Fibroblast of pulmonary artery (primary cell): ENCODE measurements around the gene DPH6.

Source experiments
- DNase-seq: peaks from one replicate; pipeline ENCODE4 v3.0.0-alpha.2; 2010; ENCODE audit warnings: low read depth
- H3K4me3 ChIP-seq: replicated peaks from 2 replicates; pipeline ENCODE4 v1.5.1; 2011; ENCODE audit warnings: low read depth, mild to moderate bottlenecking, control low read depth, low read length, moderate library complexity
- TF ChIP-seq, protein P1 (sequence below): IDR thresholded peaks from 2 replicates; pipeline ENCODE4 v1.5.1; 2011; ENCODE audit warnings: mild to moderate bottlenecking, control low read depth, low read length, inconsistent platforms; ENCODE audit errors: missing control alignments

Gene DPH6

DNA sequence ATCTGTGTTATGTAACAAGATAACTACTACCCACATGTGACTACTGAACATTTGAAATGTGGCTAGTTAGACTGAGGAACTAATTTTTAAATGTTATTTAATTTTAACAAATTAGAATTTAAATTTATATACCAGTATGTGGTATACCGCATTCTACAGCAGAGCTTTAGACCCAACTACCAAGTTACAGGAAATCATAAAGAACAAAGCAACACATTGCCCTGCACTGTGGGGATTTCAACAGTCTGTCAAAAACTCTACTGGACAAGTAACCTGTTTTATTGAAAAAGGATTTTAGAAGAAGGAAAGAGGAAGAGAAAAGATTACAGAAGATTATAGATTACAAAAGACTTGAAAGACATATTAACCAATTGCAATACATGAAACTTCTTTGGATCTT is 64.9 kb downstream of the DPH6 start:
- H3K4me3 ChIP-seq: no peak overlapping the region
- no peak for DNase-seq
- TF ChIP-seq, protein P1, sequence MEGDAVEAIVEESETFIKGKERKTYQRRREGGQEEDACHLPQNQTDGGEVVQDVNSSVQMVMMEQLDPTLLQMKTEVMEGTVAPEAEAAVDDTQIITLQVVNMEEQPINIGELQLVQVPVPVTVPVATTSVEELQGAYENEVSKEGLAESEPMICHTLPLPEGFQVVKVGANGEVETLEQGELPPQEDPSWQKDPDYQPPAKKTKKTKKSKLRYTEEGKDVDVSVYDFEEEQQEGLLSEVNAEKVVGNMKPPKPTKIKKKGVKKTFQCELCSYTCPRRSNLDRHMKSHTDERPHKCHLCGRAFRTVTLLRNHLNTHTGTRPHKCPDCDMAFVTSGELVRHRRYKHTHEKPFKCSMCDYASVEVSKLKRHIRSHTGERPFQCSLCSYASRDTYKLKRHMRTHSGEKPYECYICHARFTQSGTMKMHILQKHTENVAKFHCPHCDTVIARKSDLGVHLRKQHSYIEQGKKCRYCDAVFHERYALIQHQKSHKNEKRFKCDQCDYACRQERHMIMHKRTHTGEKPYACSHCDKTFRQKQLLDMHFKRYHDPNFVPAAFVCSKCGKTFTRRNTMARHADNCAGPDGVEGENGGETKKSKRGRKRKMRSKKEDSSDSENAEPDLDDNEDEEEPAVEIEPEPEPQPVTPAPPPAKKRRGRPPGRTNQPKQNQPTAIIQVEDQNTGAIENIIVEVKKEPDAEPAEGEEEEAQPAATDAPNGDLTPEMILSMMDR: no peak

DNA sequence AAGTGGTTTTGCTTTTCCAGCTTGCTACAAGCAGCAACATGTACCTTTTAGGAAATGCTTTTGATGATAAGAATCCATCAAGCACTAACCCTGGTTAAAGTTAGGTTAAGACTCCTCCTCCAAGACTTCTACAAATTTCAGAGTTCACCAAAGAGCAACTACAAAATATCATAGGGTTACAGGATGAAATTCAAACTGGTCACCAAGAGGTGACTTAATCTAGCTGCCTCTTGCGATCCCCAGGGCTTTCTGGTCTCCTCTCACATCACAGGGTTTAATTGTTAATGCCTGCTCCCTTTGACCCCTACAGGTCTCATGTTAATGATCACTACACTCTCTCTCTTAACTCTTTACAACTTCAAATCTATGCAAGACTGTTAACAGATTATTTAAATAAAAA is 66.5 kb downstream of the DPH6 start:
- H3K4me3 ChIP-seq: no peak overlapping the region
- no peak for DNase-seq
- TF ChIP-seq, protein P1: no peak

DNA sequence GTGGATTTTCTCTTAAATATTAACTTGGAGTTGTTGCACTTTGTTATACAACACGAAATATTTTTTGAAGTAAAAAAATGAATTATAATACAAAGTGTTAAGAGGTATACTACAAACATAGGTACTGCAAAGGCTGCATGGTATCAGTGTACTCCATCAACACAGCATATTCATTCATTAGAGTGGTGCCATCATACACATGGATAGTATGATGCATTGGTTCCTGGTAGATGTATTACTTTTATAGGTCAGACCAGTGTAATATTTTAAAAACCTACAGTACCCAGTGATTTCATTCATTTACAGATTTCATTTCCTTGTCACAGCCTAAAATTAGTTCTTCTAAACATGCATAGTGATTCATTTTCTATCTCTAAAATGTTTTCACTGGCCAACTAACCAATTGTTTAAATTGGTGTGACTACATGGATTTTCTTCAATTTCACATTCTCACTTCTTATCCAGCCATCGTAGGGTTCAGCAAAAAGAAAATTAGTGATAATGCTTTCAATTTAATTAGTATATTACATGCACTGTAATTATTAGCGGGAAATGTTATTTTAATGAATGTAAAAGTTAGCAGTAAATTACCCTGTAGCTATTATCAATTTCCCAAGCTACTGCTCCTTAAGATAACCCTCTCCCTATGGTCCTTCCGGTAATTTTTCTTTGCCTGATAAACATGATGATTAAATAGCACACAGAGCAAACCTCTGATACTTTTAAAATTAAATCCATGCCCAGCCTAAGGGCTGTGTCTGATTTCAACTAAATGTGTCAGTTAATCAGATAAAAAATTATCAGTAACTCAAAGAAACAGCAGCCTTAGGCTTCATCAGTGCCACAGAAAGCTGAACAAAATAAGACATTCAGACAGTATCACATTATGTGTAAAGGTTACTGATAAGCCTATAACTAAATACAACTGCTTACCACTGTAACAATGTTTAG is 68.4 kb downstream of the DPH6 start:
- TF ChIP-seq, protein P1: no peak

DNA sequence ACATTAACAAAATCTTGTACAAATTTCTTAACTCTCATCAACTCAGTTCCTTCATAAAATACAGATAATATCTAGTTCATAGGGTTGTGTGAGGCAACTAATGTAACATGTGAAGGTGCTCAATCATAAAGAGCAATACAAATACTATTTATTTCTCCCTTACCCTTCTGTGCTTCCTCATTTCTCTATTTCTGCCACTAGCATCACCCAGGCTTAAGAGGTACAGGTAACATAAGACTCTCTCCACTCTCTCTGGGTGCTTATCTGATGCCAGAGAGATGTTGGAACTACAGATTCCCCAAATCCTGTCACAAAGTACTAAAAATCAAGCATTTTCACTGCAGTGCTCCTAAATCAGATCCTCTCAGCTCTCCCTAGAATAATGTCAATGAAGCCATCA is 74.9 kb downstream of the DPH6 start:
- DNase-seq: no peak
- H3K4me3 ChIP-seq: no peak overlapping the region
- TF ChIP-seq, protein P1: no peak

More for the DNA sequence above, 68.4 kb downstream of the DPH6 start:
- no peak overlapping the region for H3K4me3 ChIP-seq
- no peak for DNase-seq

DNA sequence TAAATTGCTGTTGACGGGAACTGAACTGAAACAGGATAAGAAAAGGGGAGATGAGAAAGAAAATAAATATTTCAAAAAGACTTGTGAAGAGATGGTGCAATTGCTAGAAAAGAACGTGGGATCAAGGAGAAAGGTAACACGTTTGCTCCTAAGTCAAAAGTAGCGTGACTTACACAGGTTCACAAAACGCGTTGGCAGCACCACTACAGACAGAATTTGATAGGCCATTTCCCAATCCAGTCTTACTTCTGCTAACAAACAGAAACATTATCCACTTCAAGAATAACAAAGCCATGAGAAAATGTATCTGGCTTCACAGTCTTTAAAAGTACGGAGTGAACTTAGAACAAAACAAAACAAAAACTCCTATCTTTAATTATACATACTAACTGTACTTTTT is 75.5 kb downstream of the DPH6 start:
- H3K4me3 ChIP-seq: no peak overlapping the region
- TF ChIP-seq, protein P1: no peak
- no peak for DNase-seq

DNA sequence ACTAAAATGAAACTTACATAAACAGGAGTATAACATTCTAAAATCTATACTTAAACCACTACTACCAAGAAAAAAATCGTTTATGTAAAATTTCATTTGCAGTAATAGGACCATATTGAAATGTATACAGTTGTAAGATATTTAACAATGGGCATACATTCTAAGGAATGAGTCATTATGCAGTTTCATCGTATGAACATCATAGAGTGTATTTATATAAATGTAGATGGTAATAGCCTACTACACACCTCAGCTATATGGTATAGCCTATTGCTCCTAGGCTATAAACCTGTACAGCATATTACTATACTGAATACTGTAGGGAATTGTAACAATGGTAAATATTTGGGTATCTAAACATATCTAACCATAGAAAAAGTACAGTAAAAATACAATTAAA is 79.5 kb downstream of the DPH6 start:
- TF ChIP-seq, protein P1: no peak
- no peak overlapping the region for H3K4me3 ChIP-seq
- no peak for DNase-seq

DNA sequence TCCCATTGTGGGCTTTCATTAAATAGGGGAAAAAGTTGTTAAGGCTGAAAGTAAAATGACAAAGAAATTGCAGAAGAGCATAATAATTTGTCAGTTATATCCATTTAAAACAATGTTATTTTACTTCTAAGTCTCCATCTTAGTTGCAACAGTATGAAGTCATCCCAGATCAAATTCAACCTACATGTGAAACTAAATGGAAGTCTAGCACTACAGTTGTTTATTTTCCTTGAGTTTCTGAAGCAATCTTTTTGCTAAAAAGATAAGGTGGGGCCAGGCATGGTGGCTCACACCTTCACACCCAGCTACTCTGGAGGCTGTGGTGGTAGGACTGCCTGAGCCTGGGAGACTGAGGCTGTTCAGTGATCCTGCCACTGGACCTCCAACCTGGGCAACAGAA is 80.2 kb downstream of the DPH6 start:
- H3K4me3 ChIP-seq: no peak overlapping the region
- no peak for DNase-seq
- TF ChIP-seq, protein P1: no peak
